MM.1S (cell line): ENCODE results near the gene LLGL1.

ENCODE experiments used
- CTCF ChIP-seq: fragments of 300-600 bp; sonication (generic); IDR thresholded peaks from 2 replicates; pipeline ENCODE4 v1.5.1; 2016; ENCODE audit warnings: antibody characterized with exemption, low read length, mixed read lengths
- EZH2 ChIP-seq: fragments of 300-600 bp; sonication (generic); optimal IDR thresholded peaks from 2 replicates; pipeline ENCODE3; 2017; ENCODE audit warnings: low read depth, mild to moderate bottlenecking, antibody characterized with exemption, low read length, mixed read lengths
- EZH2phosphoT487 ChIP-seq: fragments of 300-600 bp; sonication (generic); IDR thresholded peaks from 2 replicates; pipeline ENCODE4 v1.6.1; 2018; ENCODE audit warnings: antibody characterized with exemption, low read length

DNA sequence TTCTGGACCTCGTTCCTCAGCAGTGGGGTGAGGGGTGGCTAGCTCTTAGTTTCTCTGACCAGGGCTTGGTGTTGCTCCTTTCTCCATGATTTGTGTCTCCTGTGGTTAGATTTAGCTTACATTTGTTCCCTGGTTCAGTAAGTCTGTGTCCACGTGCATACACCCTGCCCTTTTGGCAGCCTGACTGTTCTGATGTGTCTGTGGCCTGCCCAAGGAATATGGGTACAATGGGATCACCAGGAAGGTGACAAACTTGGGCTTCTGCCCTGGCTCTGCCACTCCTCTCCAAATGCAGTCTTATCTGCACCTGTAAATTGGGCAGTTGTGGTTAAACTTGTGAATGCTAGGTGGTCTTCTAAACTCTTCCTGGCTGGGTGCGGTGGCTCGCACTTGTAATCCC, 24.3 kb upstream of the LLGL1 start:
- TF ChIP-seq EZH2phosphoT487 (no peak), CTCF (no peak), EZH2 (no peak)
